ENCODE measurements around the gene ARHGAP15. TPM values are rescaled to one million over a fixed set of nuclear protein-coding genes. Genes with fewer than 3 reads are reported as not detected.

Gene ARHGAP15
- total RNA-seq, 1 donor from 2014 or later = not detected

DNA sequence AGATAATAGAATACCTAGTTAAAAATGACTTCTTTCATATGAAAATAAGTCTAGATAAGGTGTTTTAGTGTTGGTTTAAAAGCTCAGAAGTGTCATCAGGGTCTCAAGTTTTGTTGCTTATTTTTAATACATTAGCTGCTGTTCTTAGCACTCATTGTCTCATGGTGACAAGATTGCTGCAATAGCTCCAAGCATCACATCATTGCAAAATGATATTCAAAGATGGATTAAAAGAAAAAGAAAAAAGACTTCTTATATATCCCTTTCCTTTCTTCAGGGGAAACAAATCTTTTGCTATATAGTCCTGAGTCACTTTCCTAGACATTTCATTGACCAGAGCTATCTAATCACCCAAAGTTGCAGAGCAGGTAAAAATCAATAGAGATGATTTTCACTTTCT lies 386.1 kb downstream of the ARHGAP15 start:
- H3K27me3 Mint-ChIP-seq (ENCODE audit: unreplicated experiment) = no peaks in the 10 kb centered on the region
- no peaks in the 10 kb centered on the region for H3K4me1 Mint-ChIP-seq (ENCODE audit: low read depth, unreplicated experiment)
- no peak for DNase-seq
- H3K27ac Mint-ChIP-seq (ENCODE audit: unreplicated experiment) = no peak overlapping the region
- TF ChIP-seq, protein P1, sequence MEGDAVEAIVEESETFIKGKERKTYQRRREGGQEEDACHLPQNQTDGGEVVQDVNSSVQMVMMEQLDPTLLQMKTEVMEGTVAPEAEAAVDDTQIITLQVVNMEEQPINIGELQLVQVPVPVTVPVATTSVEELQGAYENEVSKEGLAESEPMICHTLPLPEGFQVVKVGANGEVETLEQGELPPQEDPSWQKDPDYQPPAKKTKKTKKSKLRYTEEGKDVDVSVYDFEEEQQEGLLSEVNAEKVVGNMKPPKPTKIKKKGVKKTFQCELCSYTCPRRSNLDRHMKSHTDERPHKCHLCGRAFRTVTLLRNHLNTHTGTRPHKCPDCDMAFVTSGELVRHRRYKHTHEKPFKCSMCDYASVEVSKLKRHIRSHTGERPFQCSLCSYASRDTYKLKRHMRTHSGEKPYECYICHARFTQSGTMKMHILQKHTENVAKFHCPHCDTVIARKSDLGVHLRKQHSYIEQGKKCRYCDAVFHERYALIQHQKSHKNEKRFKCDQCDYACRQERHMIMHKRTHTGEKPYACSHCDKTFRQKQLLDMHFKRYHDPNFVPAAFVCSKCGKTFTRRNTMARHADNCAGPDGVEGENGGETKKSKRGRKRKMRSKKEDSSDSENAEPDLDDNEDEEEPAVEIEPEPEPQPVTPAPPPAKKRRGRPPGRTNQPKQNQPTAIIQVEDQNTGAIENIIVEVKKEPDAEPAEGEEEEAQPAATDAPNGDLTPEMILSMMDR (IDR thresholded peaks at IDR 0.05; ENCODE audit: partially characterized antibody, unreplicated experiment) = no peak
- no peaks in the 10 kb centered on the region for H3K36me3 Mint-ChIP-seq (ENCODE audit: unreplicated experiment)
- H3K9me3 Mint-ChIP-seq (ENCODE audit: unreplicated experiment) = peaks cover 1% of the 10 kb centered on the region
- no peak overlapping the region for H3K4me3 Mint-ChIP-seq (ENCODE audit: unreplicated experiment)

DNA sequence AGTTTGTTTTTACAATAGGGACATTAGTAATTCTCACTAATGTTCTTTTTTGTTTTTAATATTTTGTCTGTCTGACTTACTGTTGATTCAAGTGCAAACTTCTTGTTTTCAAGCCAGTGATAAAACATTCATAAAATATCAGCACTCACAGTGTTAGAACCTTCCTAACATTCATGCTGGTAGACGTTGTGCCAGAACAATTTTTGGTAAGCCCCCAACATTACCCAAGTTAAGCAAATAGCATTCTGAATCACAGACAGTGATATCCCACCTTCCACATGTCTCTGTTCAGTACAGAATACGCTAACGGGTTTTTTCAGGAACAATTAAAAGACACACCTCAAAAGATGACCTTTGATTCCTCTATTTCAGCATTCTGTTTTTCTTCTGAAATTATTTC lies 390.3 kb downstream of the ARHGAP15 start:
- no peak overlapping the region for H3K4me3 Mint-ChIP-seq (ENCODE audit: unreplicated experiment)
- no peaks in the 10 kb centered on the region for H3K27me3 Mint-ChIP-seq (ENCODE audit: unreplicated experiment)
- no peaks in the 10 kb centered on the region for H3K4me1 Mint-ChIP-seq (ENCODE audit: low read depth, unreplicated experiment)
- H3K9me3 Mint-ChIP-seq (ENCODE audit: unreplicated experiment) = peaks cover 1% of the 10 kb centered on the region
- no peak overlapping the region for H3K27ac Mint-ChIP-seq (ENCODE audit: unreplicated experiment)
- no peak for DNase-seq
- TF ChIP-seq, protein P1 (IDR thresholded peaks at IDR 0.05; ENCODE audit: partially characterized antibody, unreplicated experiment) = no peak
- H3K36me3 Mint-ChIP-seq (ENCODE audit: unreplicated experiment) = no peaks in the 10 kb centered on the region

DNA sequence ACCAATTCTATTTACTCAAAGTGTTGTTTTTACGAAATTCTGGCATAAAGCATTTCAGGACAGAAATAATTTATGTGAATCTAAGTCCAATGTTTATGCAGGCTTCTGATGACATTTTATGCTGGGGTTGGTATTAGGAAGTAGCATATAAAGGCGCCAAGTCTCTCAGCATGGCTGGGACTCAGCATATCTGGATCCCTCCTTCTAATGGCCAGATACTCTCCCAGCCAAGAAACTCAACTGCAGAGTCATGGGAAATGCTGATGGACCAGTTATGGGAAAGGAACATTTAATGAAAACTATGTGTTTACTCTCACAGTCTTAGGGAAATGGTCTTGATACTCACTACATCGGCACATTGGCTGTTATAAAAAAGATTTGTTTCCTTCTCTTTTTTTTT lies 392.2 kb downstream of the ARHGAP15 start:
- no peak for DNase-seq
- Mint-ChIP-seq H3K4me3 (ENCODE audit: unreplicated experiment) (no peak overlapping the region), H3K27ac (ENCODE audit: unreplicated experiment) (no peak overlapping the region), H3K36me3 (ENCODE audit: unreplicated experiment) (no peaks in the 10 kb centered on the region), H3K27me3 (ENCODE audit: unreplicated experiment) (no peaks in the 10 kb centered on the region), H3K9me3 (ENCODE audit: unreplicated experiment) (no peaks in the 10 kb centered on the region), H3K4me1 (ENCODE audit: low read depth, unreplicated experiment) (peaks cover 7% of the 10 kb centered on the region)
- TF ChIP-seq, protein P1 (IDR thresholded peaks at IDR 0.05; ENCODE audit: partially characterized antibody, unreplicated experiment) = no peak

DNA sequence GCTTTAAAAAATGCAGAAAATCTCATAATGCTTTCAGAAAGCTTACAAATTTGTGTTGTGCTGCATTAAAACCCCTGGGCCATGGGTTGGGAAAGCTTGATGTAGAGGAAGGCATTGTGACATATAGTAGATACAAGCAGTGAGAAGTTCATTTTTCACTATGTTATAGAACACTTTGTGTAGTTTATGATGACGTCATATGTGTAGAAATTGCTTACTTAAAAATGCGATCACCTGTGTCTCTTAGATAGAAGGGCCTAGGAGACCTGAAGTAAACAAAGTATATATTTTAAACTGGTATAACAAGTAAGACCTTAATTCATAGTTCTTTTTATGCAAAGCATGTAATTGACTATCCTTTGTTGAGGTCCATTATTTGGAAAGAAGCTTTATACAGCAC lies 393.5 kb downstream of the ARHGAP15 start:
- H3K4me1 Mint-ChIP-seq (ENCODE audit: low read depth, unreplicated experiment) = peaks cover 7% of the 10 kb centered on the region

DNA sequence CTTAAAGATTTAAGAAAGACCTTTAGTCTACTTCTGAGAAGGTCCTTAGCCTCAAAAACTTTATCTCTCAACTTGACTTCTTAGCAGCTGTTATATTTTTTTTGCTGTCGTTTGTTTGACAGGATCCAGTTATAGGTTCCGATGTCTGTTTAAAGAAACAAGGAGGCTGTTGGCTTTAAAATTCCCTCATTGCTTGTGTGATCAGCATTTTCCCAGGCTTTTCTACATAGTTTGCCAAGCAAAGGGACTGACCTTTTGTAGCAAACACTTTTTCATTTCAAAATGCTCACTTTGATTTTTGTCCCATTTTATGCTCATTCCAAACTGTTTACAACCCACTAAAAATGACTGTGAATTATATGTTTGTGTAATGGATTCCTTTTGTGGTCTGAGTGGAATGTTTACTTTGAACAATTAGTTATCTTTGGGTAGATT lies 394.9 kb downstream of the ARHGAP15 start:
- TF ChIP-seq, protein P1 (IDR thresholded peaks at IDR 0.05; ENCODE audit: partially characterized antibody, unreplicated experiment) = no peak
- H3K36me3 Mint-ChIP-seq (ENCODE audit: unreplicated experiment) = no peaks in the 10 kb centered on the region
- no peaks in the 10 kb centered on the region for H3K9me3 Mint-ChIP-seq (ENCODE audit: unreplicated experiment)
- no peak overlapping the region for H3K4me3 Mint-ChIP-seq (ENCODE audit: unreplicated experiment)
- no peaks in the 10 kb centered on the region for H3K27me3 Mint-ChIP-seq (ENCODE audit: unreplicated experiment)
- no peak overlapping the region for H3K27ac Mint-ChIP-seq (ENCODE audit: unreplicated experiment)
- no peak for DNase-seq
- peaks cover 7% of the 10 kb centered on the region for H3K4me1 Mint-ChIP-seq (ENCODE audit: low read depth, unreplicated experiment)

More for the DNA sequence above, 393.5 kb downstream of the ARHGAP15 start:
- no peaks in the 10 kb centered on the region for H3K9me3 Mint-ChIP-seq (ENCODE audit: unreplicated experiment)
- H3K27ac Mint-ChIP-seq (ENCODE audit: unreplicated experiment) = no peak overlapping the region
- no peaks in the 10 kb centered on the region for H3K36me3 Mint-ChIP-seq (ENCODE audit: unreplicated experiment)
- TF ChIP-seq, protein P1 (IDR thresholded peaks at IDR 0.05; ENCODE audit: partially characterized antibody, unreplicated experiment) = no peak
- H3K27me3 Mint-ChIP-seq (ENCODE audit: unreplicated experiment) = no peaks in the 10 kb centered on the region
- no peak for DNase-seq
- H3K4me3 Mint-ChIP-seq (ENCODE audit: unreplicated experiment) = no peak overlapping the region

Data from glutamatergic neuron (in vitro differentiated cells).